Effector memory CD4-positive, alpha-beta T cell (primary cell): ENCODE measurements around the gene TRIM62.

Source experiments
- DNase-seq, 3 donors: peaks; one replicate each; pipeline ENCODE4 v3.0.0-alpha.2; 2020
- H3K27ac ChIP-seq: 2 replicates; pipeline ENCODE4 v1.7.0; 2013; ENCODE audit warnings: mild to moderate bottlenecking, low read length, moderate library complexity; ENCODE audit not compliant: insufficient read depth, poor library complexity, severe bottlenecking
- H3K27me3 ChIP-seq: replicated peaks from 2 replicates; pipeline ENCODE4 v1.7.0; 2013; ENCODE audit warnings: mild to moderate bottlenecking, low read length; ENCODE audit not compliant: insufficient read depth, control insufficient read depth, poor library complexity, severe bottlenecking
- H3K36me3 ChIP-seq: 2 replicates; pipeline ENCODE4 v1.7.0; 2013; ENCODE audit warnings: mild to moderate bottlenecking, low read length, moderate library complexity; ENCODE audit not compliant: control insufficient read depth, insufficient read depth
- H3K4me1 ChIP-seq: 2 replicates; pipeline ENCODE4 v1.7.0; 2013; ENCODE audit warnings: low read length, mild to moderate bottlenecking; ENCODE audit not compliant: control insufficient read depth, insufficient read depth, poor library complexity, severe bottlenecking
- H3K4me3 ChIP-seq: 2 replicates; pipeline ENCODE4 v1.7.0; 2013; ENCODE audit warnings: low read length, low read depth, mild to moderate bottlenecking; ENCODE audit not compliant: insufficient read depth, poor library complexity, severe bottlenecking
- H3K9me3 ChIP-seq: 2 replicates; pipeline ENCODE4 v1.7.0; 2013; ENCODE audit warnings: mild to moderate bottlenecking, low read length, moderate library complexity; ENCODE audit not compliant: control insufficient read depth

Gene TRIM62

DNA sequence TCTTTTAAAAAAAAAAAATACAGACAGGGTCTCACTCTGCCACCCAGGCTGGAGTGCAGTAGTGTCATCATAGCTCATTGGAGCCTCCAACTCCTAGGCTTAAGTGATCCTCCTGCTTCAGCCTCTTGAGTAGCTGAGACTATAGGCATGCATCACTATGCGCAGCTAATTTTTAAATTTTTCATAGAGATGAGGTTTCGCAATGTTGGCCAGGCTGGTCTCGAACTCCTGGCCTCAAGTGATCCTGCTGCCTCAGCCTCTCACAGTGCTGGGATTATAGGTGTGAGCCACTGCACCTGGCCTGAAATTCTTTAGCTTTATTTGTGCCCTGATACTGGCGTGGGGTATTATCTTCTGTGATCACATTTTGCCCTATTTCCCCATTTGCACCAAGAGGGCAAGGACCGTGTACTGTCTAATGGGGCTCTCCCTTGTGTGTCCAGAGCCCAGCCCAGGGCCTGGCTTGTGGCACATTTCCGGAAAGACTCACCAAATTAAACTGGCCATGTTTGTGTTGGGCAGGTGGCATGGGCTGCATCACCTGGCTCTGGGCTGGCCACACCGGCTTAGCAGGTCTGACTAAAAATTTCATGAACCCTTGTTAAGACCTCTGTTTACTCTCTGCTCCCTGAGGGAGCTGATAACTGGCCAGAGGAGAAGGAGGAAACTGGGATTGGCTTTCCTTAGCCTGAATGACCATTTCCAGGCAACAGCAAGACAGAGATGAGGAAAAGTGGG lies 32.2 kb downstream of the TRIM62 start:
- no peaks in the 10 kb centered on the region for H3K4me1 ChIP-seq
- no peak for DNase-seq
- H3K9me3 ChIP-seq = no peaks in the 10 kb centered on the region
- H3K36me3 ChIP-seq = peaks cover 36% of the 10 kb centered on the region
- H3K27ac ChIP-seq = no peak overlapping the region
- no peak overlapping the region for H3K4me3 ChIP-seq
- no peaks in the 10 kb centered on the region for H3K27me3 ChIP-seq

DNA sequence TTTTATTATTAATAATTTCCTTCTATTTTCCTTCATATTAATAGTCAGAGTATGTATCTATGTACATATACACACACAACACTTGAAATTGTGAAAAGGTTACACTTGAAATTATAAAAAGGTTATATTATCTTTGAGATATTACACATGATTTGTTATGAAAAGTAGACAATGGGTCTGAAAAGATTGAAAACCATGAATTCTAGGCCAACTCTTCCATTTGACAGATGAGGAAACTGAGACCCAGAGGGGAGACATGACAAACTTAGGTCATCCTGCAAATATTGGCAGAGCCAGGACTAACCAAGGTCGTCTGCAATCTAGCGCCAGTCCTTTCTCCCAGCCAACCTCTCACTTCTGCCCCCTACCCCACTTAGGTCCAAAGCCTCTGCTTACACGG lies 33.2 kb downstream of the TRIM62 start:
- no peak for DNase-seq
- H3K4me1 ChIP-seq = no peaks in the 10 kb centered on the region
- no peaks in the 10 kb centered on the region for H3K27me3 ChIP-seq
- peaks cover 33% of the 10 kb centered on the region for H3K36me3 ChIP-seq
- no peak overlapping the region for H3K27ac ChIP-seq
- H3K4me3 ChIP-seq = no peak overlapping the region
- H3K9me3 ChIP-seq = no peaks in the 10 kb centered on the region

DNA sequence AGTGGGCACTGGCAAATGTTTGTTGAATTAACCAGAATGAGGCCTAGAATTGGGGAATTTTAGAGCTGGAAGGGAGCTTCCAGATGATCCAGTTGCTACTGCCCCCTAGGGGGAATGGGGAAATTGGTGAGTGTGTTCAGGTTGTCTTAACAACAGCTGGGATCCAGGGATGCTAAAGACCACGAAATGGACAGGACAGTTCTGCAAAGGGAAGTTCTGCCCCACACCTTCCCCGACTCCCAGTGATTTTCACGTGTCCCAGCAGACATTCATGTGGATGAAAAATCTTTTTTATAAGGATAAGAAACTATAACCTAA lies 33.9 kb downstream of the TRIM62 start:
- peaks cover 30% of the 10 kb centered on the region for H3K36me3 ChIP-seq

DNA sequence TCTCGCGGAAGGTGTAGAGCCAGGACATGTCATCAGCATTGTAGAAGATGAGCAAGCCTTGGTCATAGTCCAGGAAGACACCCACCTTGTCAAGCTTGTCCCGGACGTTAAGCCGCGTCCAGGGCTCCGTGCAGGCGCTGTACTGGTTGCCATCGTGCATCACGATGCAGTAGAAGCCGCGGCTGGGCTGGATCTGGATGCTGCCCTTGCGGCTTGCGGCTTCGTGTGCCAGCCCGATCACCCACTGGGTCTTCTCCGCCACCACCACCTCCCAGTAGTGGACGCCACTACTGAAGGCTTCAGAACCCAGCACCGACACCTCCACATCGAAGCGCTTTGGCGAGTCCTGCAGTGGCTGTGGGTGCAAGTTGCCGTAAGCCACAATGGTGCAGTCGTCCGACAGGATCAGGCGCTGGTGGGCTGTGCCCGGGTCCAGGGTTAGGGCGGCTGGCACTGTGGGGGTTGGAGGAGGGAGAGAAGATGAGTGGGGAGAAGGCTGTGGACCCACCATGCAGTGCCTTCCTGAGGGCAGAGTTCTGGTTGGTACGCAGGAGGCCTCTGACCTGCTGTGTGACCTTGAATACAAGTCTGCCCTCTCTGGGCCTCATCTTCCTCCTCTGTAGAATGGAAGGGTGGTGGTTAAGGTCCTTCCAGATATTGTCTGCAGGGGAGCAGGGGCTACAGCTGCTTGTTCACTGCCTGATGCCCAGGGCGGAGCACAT lies 34.4 kb downstream of the TRIM62 start:
- DNase-seq = no peak
- Histone ChIP-seq H3K4me1 (no peaks in the 10 kb centered on the region), H3K9me3 (no peaks in the 10 kb centered on the region), H3K27me3 (no peaks in the 10 kb centered on the region), H3K36me3 (peaks cover 30% of the 10 kb centered on the region), H3K27ac (no peak overlapping the region), H3K4me3 (no peak overlapping the region)

More for the DNA sequence above, 33.9 kb downstream of the TRIM62 start:
- no peaks in the 10 kb centered on the region for H3K9me3 ChIP-seq
- H3K4me3 ChIP-seq = no peak overlapping the region
- DNase-seq = no peak
- no peaks in the 10 kb centered on the region for H3K4me1 ChIP-seq
- no peak overlapping the region for H3K27ac ChIP-seq
- H3K27me3 ChIP-seq = no peaks in the 10 kb centered on the region

DNA sequence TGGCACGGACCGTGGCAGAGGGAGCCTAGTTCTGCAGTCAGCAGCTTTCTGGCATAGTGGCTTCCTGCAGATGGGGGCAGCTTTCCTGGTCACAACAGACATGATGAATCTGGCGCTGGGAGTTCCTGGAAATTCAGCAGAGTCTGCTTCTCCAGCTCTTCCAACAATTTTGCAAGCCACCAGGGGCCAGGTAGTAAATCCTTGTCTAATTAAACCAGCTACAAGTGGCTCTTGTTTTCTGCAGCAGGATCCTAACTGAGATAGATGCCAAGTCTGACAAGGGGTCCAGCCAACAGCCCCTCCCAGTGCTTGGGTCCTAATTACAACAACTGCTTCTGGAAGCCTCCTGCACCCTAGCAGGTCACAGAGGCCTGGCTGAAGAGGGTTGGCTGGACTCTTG lies 35.8 kb downstream of the TRIM62 start:
- H3K27ac ChIP-seq = no peak overlapping the region
- no peaks in the 10 kb centered on the region for H3K9me3 ChIP-seq
- H3K27me3 ChIP-seq = no peaks in the 10 kb centered on the region
- H3K36me3 ChIP-seq = peaks cover 21% of the 10 kb centered on the region
- H3K4me3 ChIP-seq = no peak overlapping the region
- no peak for DNase-seq
- H3K4me1 ChIP-seq = no peaks in the 10 kb centered on the region

DNA sequence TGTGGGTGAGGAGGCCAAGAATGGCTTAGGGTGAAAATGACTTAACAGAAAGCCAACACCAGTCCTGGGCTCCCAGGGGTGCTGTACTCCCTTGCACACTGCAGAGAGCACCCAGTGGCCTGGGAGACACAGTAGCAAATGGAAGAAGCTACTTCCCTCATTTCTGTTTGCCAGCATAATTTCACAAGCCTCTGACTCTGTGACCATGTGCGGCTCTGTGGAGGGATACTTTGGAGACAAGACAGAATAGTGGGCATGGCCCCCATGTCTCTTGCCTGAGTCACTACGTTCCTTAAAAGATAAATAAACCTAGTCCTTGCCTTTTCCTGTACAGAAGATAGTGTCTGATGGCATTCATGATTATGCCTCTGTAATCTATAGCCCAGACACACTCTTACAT lies 38.1 kb downstream of the TRIM62 start:
- no peak for DNase-seq
- H3K4me1 ChIP-seq = no peaks in the 10 kb centered on the region
- H3K9me3 ChIP-seq = no peaks in the 10 kb centered on the region
- peaks cover 20% of the 10 kb centered on the region for H3K36me3 ChIP-seq
- H3K27ac ChIP-seq = no peak overlapping the region
- H3K27me3 ChIP-seq = no peaks in the 10 kb centered on the region
- H3K4me3 ChIP-seq = no peak overlapping the region

DNA sequence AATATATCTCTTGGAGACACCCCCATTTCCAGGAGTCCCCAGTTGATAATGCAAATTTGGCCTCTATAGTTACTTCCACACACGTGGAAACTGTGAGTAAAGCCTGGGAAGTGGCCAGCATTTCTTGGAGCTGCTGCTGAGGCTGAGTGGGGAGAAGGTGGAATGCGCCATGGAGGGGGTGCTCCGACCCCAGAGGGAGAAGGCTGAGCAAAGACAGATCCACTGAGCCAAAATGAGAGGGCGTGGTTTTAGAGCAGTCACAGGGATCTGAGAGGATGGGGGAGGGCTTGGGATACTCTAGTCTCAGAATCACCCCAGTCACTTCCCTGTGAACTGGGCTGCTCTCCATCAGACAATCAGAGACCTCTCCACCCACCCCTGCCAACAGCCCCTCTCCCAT lies 38.7 kb downstream of the TRIM62 start:
- Histone ChIP-seq H3K27ac (no peak overlapping the region), H3K9me3 (no peaks in the 10 kb centered on the region), H3K36me3 (peaks cover 20% of the 10 kb centered on the region), H3K4me1 (no peaks in the 10 kb centered on the region), H3K27me3 (no peaks in the 10 kb centered on the region), H3K4me3 (no peak overlapping the region)
- no peak for DNase-seq

DNA sequence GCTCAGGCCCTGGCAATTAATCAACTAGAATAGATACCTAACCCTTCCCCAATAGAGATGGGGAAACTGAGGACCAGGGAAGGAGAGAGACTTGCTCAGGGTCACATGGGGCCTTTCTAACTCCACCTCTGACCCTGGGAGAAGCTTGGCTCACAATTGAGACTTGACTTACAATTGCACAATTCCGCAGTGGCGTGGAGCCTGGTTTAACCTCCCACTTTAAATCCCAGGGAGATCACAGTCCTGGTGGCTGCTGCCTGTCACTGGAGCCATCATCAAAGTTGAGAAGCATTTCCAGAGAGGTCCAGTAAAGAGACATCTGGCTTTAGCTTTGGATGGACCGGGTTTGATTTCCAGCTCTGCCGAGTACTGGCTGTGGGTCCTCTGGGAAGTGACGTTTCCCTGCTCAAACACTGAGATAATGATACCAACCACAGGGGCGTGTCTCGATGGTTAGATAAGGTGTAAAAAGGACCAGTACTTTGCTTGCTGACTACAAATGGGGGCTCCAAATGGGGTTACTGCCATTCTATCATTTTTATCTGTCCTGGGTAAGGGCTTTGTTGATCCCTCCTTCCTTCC lies 39.3 kb downstream of the TRIM62 start:
- Histone ChIP-seq H3K4me1 (no peaks in the 10 kb centered on the region), H3K36me3 (peaks cover 17% of the 10 kb centered on the region), H3K9me3 (no peaks in the 10 kb centered on the region), H3K27me3 (no peaks in the 10 kb centered on the region), H3K4me3 (no peak overlapping the region), H3K27ac (no peak overlapping the region)
- DNase-seq = no peak

DNA sequence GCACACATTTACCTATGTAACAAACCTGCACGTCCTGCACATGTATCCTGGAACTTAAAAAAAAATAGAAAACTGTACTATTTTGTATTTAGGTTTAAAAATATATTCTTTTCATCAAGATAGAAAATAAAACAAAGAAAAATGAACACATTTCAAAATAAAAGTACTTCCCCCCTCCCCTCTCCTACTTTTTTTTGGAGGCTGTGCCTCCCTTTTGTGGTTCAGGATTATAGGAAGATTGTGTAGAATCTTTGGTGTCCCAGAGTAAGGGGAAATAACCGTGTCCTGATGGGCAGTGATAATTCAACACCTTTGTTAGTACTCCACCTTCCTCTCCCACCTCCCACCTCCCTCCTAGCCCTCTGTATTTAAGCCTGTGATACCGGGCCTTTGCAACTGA lies 40.1 kb downstream of the TRIM62 start:
- Histone ChIP-seq H3K9me3 (no peaks in the 10 kb centered on the region), H3K27me3 (no peaks in the 10 kb centered on the region), H3K4me3 (no peak overlapping the region), H3K36me3 (peaks cover 10% of the 10 kb centered on the region), H3K4me1 (no peaks in the 10 kb centered on the region), H3K27ac (no peak overlapping the region)
- DNase-seq = no peak

DNA sequence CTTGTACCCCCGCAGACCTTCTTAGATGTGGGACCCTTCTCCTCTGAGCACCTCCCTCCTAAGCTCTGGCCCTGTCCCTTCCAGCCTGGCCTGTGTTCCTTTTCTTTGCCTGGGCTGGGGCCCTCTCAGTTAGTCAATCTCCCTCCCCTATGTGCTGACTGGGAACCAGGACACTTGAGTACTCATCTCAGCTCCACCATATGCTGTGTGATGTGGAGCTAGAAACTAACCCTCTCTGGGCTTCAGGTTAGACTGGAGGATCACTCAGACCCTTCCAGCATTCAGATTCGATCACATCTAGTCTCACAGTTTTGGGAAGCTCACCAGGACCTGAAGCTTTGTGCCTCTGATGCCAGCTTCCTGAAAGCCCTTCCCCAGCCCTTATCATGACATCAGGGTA lies 40.6 kb downstream of the TRIM62 start:
- Histone ChIP-seq H3K27ac (no peak overlapping the region), H3K9me3 (no peaks in the 10 kb centered on the region), H3K4me1 (no peaks in the 10 kb centered on the region)

More for the DNA sequence above, 40.6 kb downstream of the TRIM62 start:
- no peak for DNase-seq
- Histone ChIP-seq H3K27me3 (no peaks in the 10 kb centered on the region), H3K4me3 (no peak overlapping the region), H3K36me3 (peaks cover 4% of the 10 kb centered on the region)
